ENCODE measurements around the gene RLF. TPM values are rescaled to one million over a fixed set of nuclear protein-coding genes. Genes with fewer than 3 reads are reported as not detected.
A peak's percentile ranks its signal among the peaks of the same experiment; 100 is the strongest.

Gene RLF
- total RNA-seq, 4 donors from 2014 or later, result 13.7 to 27.7 (median 21.7) TPM

DNA sequence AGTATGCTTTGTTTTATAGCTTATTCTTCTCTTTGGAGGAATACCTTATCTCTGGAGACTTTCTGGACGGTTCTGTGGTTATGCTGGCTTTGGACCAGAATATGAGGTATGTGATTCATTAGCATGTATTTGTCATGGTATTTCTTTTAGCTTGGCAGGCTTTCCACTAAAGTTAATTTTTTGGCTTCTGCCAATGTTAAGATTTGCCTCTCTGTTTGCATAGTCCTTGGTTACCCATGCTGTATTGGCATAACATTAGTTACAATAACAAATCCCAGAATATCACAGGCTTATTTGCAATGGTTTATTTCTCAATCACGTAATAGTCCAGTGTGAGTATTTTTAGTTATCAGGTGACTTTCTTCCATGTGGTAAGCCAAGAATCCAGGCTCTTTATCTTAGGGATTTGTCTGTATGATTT is 106.6 kb downstream of the RLF start:
- TF ChIP-seq, protein P1, sequence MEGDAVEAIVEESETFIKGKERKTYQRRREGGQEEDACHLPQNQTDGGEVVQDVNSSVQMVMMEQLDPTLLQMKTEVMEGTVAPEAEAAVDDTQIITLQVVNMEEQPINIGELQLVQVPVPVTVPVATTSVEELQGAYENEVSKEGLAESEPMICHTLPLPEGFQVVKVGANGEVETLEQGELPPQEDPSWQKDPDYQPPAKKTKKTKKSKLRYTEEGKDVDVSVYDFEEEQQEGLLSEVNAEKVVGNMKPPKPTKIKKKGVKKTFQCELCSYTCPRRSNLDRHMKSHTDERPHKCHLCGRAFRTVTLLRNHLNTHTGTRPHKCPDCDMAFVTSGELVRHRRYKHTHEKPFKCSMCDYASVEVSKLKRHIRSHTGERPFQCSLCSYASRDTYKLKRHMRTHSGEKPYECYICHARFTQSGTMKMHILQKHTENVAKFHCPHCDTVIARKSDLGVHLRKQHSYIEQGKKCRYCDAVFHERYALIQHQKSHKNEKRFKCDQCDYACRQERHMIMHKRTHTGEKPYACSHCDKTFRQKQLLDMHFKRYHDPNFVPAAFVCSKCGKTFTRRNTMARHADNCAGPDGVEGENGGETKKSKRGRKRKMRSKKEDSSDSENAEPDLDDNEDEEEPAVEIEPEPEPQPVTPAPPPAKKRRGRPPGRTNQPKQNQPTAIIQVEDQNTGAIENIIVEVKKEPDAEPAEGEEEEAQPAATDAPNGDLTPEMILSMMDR (IDR thresholded peaks at IDR 0.05), result no peak
- ATAC-seq (ENCODE audit: low FRiP score), result peak; percentile 95
- DNase-seq (ENCODE audit: low spot score), result no peak

- DNase-seq (ENCODE audit: low spot score) (no peak), ATAC-seq (ENCODE audit: low FRiP score) (no peak)
- TF ChIP-seq, protein P1 (IDR thresholded peaks at IDR 0.05), result no peak
Measured at GRCh38 chr1:40268211-40268610, 107.0 kb downstream of the RLF start.

- DNase-seq (ENCODE audit: low spot score) (no peak), ATAC-seq (ENCODE audit: low FRiP score) (no peak)
- TF ChIP-seq, protein P1 (IDR thresholded peaks at IDR 0.05), result no peak
Measured at GRCh38 chr1:40270152-40270834, 109.1 kb downstream of the RLF start.

DNA sequence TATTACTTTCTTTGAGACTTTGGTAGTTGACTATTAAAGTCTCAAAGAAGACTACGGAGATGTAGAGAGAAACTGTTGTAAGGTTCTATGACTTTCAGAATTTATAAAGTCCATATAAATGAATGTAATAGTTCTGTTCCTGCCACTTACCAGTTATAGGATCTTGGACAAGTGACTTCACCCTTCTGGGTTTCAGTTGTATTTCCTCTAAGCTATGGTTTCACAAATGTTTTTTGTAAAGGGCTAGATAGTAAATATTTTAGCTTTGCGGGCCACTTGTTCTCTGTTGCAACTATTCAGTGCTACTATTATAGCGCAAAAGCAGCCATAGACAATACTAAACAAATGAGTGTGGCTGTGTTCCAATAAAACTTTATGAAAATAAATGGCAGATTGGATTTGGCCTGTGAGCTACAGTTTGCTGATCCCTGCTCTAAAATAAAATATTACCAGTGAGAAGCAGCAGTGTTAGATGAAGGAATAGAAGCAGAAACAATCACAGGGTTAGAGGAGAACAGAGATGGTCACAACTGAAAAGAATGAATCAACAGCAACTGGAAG is 111.5 kb downstream of the RLF start:
- DNase-seq (ENCODE audit: low spot score) (no peak), ATAC-seq (ENCODE audit: low FRiP score) (no peak)
- TF ChIP-seq, protein P1 (IDR thresholded peaks at IDR 0.05), result no peak

DNA sequence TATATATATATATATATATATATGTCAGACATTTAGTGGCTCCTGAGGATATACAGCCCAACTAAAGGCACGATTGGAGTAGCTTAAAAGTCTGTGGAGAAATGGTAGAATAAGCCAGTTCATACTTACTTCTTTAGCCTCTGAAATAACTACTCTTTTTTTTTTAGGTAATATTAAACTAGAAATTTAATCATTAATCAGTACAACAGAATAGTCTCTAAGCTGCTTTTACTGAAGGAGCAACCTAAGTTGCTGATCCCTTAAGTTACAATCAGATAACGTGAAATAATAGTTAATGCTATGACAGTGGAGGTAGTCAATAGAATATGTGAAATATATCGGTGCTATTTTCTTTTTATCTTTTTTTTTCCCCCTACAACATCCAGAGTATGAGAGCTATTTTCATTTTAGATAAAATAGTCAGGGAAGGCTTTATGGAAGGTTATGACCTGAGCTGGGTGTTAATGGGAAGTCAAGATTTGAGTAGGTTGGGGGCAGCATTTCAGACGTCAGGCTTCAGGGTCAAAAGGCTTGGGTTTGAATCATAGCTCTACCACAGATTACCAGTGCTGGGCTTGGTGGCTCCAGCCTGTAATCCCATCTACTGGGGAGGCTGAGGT is 112.5 kb downstream of the RLF start:
- TF ChIP-seq, protein P1 (IDR thresholded peaks at IDR 0.05), result no peak

DNA sequence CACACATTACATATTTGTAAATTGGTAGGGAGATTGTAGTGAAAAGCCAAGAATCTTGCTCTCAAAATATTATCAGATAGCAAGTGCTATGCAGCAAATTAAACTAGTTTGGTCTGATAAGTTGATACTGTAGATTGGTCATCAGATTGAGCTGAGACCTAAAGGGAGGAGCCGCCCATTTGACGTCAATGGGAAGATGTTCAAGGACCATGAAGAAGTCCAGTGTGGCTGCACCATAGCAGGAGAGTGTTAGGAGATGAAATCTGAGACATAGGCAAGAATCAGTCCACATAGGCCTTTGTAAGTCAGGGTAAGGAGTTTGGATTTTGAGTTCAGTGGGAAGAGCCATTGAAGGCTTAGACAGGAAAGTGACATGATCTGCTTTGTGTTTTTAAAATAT is 113.1 kb downstream of the RLF start:
- TF ChIP-seq, protein P1 (IDR thresholded peaks at IDR 0.05), result no peak
- ATAC-seq (ENCODE audit: low FRiP score) (no peak), DNase-seq (ENCODE audit: low spot score) (no peak)

More for the DNA sequence above, 112.5 kb downstream of the RLF start:
- ATAC-seq (ENCODE audit: low FRiP score) (no peak), DNase-seq (ENCODE audit: low spot score) (no peak)

Measured in omental fat pad (tissue), 4 donors.